ENCODE data around the gene VTI1A.
"Not testable (repeated sequence)": the region's sequence is repeated elsewhere in the genome, so short reads cannot be mapped to it uniquely, and the experiment has no call there.

Gene VTI1A

DNA sequence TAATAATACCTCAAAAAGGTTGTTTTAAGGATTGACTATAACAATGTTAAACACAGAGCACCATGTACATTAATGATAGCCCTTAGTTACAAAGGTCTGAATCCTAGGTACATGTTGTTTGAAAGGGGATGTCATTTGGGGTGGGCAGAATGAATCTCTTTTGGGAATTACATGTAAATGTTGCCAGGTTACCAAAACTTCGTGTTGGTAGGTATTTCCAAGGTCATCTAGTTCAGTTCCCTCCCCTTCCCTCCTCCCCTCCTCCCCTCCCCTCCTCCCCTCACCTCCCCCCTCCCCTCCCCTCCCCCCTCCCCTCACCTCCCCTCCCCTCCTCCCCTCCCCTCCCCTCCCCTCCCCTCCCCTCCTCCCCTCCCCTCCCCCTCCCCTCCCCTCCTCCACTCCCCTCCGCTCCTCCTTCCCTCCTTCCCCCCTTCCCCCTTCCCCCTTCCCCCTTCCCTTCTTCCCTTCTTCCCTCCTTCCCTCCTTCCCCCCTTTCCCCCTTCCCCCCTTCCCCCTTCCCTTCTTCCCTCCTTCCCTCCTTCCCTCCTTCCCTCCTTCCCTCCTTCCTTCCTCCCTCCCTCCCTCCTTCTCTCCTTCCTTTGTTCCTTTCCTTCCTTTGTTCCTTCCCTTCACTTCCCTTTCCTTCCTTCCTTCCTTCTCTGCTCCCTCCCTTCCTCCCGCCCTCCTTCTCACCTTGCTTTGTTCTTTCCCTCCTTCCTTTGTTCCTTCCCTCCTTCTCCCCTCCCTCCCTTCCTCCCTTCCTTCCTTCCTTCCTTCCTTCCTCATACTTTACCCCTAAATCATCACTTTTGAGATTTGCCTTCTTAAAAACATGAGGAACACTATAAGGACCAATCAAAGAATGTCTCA, 8.1 kb downstream of the VTI1A start:
- DNase-seq = no peak

DNA sequence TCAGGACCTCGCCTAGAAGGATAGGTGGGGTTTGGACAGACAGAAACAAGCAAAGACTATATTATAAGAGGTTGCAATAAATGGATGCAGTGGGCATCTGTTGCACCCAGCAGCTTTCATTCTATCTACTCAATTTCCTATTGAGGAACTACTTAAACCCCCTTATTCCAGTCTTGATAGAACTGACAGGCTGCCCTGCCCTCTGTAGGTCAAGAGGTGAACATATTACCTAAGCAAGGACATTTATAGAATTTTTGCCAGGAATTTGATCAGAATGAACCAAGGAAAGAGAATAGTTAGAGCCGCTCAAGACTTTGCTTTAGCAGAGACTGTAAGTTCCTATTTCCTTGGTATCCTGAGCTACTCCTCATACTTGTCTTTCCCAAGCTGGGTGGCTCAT, 9.5 kb downstream of the VTI1A start:
- DNase-seq = no peak

DNA sequence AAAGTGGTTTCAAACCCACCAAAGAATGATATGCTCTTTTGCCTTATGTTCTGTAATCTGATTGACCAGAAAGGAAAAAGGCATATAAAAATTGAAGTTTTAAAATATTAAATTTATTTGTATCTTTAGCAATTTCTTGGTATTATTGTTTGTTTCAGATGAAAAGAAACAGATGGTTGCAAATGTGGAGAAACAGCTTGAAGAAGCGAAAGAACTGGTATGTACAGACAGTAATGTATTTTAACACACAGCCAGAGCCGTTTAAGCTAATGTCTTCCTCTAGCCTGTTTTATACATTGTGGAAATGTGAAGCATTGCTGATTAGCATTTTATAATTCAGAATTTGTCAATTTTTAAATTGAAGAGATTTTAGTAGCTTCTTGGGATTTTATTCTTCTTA, 13.4 kb downstream of the VTI1A start:
- DNase-seq = no peak

DNA sequence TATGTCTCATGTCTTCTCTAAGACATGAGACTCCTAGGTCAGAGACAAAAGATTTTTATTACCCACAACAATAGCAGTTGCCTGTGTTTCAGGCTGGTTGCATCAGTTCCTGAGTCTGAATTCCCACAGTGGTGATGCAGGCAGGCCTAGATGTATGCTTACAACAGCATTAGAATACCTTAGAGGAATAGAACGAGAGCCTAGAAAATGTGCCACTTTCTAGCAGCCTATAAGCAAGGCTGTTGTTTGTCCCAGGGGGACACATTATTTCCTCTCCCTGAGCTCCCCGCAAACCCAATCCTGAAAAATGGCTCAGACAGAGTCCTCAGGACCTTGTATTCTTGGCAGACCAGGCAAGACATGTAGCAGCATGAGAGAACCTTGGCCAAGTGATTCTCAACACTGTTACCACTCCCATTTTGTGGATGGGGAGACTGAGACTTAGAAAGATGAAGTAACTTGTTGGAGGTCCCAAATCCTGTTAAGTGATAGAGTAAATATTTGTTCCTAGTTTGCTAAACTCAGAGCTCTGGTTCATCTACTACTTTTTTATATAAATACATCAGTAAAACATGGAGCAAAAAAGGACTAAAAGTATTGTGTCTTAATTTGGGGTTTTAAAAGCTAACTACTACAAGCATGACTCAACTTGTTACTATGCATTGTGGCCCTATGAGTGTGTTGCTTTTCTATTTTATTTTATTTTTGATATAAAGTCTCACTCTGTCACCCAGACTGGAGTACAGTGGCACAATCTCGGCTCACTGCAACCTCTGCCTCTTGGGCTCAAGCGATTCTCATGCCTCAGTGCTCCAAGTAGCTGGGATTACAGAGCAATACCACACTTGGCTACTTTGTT, 14.2 kb downstream of the VTI1A start:
- no peak for DNase-seq

DNA sequence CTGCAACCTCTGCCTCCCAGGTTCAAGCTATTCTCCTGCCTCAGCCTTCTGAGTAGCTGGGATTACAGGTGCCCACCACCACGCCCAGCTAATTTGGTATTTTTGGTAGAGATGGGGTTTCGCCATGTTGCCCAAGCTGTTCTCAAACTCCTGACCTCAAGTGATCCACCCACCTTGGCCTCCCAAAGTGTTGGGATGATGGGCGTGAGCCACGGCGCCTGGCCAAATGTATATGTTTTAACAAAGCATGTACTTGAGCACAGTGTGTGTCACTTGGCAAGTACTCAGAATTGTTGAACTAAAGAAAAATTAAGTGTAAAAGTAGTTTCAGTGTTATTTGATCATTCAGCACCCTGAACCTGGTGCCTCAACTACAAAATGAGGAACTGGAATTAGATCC, 17.1 kb downstream of the VTI1A start:
- not testable (repeated sequence) for DNase-seq

DNA sequence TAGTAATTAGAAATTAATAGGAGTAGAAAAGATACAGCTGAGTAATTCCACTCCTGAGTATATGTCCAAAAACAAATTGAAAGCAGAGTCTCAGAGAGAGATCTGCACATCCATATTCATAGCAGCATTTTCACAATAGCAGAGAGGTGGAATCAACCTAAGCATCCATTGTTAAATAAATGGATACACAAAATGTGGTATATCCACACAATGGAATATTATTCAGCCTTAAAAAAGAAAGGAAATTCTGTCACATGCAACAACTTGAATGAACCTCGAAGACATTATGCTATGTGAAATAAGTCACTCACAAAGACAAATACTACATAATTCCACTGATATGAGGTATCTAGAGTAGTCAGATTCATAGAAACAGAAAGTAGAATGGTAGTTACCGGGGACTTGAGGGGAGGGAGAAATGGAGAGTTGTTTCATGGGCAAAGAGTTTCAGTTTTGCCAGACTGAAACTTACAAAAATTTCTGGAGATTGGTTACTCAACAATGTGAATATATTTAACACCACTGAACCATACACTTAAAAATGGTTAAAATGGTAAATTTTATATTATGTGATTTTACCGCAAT, 18.4 kb downstream of the VTI1A start:
- no peak for DNase-seq

DNA sequence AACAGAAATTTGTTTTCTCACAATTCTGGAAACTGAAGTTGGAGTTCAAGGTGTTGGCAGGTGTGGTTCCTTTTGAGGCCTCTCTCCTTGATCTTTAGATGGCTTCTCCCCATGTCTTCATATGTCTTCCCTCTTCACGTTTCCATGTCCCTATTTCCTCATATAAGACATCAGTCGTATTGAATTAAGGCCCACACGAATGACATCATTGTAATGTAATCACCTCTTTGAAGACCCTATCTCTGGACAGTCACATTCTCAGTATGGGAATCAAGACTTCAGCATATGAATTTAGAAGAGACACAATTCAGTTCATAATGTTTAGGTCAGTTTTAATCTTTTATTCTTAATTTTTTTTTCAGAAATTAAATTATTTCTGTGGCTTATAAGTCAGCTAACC, 19.8 kb downstream of the VTI1A start:
- no peak for DNase-seq

DNA sequence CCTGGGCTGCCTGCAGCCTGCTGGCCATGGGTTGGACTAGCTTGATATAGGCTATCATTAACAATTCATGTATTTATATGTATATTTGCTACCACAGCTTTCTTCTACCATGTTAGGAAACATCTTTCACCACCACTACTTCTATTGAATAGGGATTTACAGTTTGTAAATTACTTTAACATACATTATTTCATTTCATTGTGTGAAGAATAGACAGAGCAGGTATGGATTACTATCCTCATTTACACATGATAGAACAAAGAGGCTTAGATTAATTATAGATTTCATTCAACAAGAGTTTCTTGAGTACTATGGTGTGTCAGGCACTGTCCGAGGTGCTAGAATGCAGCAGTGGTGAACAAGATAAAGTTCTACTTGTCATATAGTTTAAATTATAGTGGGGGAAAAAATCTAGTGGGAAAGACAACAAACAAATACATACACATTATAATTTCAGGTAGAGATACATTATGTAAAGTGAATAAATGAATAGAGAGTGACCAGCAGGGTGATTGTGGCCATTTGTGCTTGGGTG, 20.6 kb downstream of the VTI1A start:
- no peak for DNase-seq

DNA sequence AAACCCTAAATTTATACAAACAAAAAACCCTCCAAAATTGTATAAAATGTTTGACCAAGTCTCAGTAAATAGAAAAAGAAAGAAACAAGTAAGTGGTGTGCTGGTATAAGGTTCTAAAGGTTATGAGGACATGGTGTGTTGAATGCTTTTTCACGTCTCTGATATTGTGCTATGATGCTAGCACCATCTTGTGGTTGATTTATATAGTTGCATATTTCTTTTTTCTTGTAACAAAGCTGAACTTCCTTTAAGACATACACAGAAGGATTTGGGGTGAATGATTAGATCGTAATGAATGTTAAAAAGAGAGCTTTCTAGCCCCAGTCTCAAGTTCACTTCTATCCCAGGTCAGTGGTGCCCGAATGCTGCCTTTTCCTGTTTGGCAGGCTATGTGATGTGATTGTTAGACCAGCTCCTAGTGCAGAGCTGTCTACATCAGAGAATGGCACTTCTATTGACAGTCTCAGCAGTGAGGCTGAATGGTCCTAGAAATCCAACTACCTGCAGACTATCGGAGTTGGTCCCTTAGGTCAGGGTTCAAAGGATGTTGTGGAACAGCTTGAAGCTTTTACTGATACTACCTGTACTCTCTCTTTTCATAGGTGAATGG, 25.0 kb downstream of the VTI1A start:
- DNase-seq = peak; percentile 11

DNA sequence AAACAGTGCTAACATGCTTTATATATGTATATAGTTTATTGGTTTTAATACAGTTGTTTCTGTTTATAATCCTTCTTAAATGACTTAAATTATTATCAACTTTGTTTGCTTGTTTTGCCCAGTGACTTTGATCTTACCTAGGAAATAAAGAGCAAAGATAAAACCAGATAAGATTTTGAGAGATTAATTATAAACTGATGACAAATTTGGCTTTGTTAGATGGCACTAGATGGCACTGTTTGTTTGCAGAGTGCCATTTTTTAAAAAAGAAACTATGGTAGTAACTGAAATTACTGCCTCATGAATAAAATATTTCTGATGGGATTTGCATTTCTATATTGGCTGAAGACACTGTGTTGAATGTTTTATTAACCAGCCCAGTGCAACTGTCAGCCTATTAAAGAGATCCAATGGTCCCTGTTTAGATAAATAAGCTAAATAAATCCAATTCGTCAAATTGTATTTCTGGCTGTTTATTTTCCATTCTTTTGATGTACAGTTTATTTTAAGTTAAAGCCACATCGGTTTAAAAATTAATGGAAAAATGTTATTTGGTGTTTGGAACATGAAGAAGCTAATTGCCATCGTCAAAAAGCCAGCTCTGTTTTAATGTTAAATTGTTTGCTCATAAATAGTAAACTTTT, 28.7 kb downstream of the VTI1A start:
- DNase-seq = no peak

DNA sequence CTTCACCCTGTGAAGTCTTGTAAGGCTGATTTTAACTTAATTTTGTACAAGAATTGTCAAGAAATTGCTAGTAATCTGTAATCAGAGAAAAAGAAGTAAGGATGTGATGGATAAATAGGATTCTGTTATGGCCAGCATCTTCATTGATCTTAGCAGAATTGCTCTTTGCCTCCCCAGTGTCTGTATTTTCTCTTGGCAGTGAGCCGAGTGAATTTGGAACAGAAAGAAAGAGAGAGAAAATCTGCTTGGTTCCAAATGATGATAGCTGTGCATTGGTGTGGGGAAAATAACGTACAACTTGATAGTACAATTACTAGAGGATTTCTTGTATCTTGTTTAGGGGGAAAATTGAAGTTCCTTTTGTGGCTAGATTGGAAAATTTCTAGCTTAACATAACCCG, 34.6 kb downstream of the VTI1A start:
- no peak for DNase-seq

DNA sequence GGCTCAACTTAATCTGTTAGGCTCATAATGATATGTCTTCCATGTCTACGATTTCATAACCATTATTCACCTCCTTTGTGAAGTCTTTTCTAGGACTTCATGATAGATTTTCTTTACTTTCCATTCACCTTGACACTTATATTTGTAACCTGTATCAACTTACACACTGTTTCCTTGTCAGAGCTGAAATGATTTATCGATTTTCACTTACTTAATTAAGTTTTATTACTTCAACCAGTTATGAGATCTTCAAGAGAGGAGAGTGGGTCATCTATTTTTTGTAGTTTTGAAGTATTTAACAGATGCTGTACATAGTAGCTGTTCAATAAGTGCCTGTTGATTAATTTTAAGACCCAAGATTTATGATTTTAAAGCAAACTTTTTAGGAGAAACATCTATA, 37.4 kb downstream of the VTI1A start:
- DNase-seq = no peak

DNA sequence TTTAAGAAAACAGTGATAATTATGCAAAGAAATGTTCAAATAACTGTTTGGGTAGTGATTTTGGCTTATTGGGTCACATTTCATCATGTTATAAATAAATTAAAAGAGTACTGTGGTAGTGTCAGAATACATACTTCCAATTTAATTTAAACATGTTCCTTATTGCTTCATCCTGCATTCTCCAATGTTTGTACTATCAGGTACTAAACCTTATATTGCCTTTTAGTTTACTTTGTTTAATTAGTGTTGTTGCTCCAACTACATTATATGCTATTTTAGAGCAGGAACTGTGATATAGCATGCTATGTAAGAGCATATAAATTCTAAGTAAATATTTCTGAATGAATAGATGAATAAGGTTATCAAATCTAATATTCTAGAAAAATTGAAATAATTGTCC, 40.9 kb downstream of the VTI1A start:
- no peak for DNase-seq

DNA sequence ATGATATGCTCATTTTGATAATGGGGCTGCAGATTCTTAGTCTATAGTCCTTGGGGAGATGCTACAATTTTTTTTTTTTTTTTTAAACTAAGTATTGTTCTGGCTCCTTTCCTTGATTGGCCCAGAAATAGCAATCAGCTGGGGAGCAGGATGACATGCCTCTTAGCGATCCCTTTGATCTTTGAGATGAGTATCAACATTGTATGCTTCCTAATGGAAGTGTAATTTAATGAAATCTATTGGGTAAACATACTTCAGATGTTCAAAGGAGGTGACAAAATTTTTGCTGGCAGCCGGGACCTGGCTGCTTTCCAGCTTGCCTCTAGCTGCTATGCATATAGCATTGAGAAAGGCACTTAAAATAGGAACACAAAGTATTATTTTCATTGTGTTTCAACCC, 43.5 kb downstream of the VTI1A start:
- DNase-seq = peak; percentile 13

DNA sequence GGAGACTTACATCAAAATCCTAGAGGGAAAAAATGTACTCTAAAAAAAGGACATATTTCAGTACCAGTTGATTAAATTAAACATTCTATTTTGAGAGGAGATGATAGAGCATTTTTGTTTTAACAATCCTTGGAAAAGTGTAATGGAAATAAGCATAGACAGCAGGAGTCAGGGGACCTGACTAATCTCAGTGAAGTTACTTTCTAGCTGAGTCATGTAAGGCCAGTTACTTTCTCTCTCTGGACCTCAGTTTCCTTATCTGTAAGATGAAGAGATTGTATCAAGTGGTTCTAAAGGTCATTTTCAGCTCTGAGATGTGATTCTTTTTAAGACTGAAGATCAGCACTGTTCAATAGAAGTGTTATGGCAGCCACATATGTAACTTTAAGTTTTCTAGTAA, 44.1 kb downstream of the VTI1A start:
- no peak for DNase-seq

DNA sequence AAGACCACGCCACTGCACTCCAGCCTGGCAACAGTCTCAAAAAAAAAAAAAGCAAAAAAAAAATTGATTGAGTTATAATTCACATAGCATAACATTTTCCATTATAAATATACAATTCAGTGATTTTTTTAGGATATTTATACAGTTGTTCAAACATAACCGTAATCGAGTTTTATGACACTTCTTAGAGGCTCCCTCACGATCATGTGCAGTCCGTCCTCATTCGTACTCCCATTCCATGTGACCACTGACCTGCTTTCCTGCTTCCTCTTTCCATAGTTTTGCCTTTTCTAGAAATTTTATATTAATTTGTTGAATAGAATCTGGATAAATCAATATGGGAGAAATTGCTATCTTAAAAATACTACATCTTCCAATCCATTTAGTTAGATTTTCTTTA, 45.7 kb downstream of the VTI1A start:
- no peak for DNase-seq

DNA sequence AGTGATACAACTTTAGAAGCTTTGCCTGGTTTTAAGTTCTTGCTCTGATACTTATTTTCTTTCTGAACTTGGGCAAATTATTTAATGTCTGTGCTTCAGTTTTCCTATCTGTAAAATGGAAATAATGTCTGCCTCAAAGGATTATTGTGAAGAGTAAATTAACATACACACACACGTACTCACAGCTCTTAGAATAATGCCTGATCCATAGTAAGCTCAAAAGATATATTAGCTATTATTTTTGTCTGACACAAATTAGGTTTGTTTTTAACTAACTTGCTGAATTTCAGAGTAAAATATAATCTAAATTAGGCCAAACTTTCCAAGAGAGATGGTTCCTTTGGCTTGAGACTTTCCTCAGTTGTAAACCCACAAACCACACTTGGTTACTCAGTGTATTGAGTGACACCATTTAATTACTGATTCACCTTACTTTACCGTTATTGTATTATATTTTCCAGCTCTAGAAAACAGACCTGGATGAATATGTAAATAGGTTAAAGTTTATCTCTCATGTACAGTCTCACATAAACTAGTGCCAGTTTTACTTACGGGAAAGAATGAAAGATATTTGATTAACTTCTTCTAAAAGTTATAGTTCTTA, 50.4 kb downstream of the VTI1A start:
- no peak for DNase-seq

DNA sequence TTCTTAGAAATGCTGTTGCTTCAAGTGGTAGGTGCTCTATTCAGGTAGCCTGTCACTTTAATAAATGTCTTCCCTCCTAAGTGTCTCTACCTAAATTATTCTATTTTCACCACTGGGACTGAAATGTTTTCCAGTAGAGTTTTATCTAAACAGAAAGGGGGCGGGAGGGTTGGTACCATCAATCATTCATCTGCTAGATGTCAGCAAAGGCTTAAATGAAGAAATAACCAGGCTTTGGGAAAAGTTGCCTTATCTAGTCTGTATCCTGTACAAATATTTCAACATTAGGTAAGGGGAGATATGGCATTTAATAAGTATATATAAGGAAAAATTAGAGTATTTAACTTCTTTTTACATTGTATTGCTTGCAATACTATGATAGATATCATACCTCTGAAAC, 51.8 kb downstream of the VTI1A start:
- no peak for DNase-seq

DNA sequence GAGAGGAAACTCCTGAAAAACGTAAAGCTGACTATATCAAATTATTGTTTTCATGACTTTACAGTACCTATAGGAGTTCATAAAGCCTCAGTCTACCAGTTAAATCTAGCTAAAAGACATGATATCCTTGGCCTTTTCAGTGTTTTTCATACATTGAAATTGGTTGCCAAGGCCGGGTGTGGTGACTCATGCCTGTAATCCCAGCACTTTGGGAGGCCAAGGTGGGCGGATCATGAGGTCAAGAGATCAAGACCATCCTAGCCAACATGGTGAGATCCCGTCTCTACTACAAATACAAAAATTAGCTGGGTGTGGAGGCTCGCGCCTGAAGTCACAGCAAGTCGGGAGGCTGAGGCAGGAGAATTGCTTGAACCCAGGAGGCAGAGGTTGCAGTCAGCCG, 53.0 kb downstream of the VTI1A start:
- DNase-seq = not testable (repeated sequence)

DNA sequence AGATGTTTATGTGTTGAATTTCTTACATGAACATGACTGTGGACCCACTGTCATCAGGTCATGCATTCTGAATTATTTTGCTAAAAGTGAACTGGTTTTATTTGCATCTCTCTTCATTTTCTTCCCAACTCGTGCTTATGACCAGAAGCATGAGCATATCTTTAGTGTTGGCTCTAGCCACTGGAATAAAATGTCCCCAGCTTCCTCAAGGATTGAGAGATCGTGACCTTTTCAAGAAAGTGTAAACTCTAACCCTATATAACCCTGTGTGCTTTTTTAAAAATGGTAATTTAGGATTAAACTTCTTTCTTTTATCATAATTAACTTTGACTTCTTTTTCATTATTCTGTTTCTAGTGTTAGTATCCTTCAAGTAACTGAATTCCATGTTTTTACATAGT, 55.5 kb downstream of the VTI1A start:
- no peak for DNase-seq

DNA sequence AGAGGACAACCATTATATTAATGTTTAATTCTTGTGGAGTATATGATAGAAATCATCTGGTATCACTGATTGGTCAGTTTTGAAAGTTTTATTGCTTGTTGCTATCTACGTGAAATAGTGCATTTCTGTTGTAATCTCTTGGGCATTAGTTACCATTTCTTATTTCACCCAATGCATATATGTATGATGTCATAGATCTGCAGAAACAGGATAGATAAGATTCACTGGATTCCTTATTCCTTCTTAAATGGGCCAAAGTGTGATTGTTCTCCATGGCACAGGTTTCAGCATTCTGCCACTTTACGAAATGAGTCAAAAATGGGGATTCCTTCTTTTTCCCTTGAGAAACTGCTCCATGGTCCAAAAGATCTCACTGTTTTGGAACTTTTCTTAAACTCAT, 56.6 kb downstream of the VTI1A start:
- DNase-seq = no peak

DNA sequence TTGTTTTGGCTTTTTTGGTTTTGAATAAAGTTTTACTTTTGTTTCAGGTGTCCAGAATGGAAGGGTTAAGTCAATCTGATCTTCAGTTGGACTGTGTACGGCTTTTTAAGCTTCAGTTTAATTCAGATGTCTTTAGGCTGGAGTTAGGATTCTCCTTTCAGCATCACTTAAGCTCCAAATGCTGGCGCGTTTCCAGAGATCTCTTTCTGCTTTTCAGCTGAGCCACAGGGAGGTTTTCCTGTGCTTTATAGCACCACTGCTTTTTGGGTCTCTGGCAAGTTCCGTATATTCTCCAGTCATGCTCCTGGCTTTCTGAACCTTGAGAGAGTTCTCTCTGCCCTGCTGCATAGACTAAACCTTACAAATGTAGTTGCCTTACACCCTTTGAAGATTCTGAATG, 60.0 kb downstream of the VTI1A start:
- no peak for DNase-seq

All from NCI-H2227 treated with DMSO at 0.1 percent for 48 hours (cell line).